Activated CD4-positive, alpha-beta T cell treated with anti-CD3 and anti-CD28 coated beads, Interleukin-2, amount 50 U/mL, for 24 hours (primary cell): ENCODE measurements around the gene CCDC167.
A peak's percentile ranks its signal among the peaks of the same experiment; 100 is the strongest.

ENCODE experiments used
- DNase-seq, 2 donors: peaks; one replicate each; pipeline ENCODE4 v3.0.0-alpha.2; 2020; ENCODE audit warnings: low read depth in 1 of 2, low spot score in 1 of 2

The CCDC167 gene

GRCh38 chr6:37499433-37500293 is at the start of gene CCDC167:
Gene CCDC167, minus strand, starts transcription at chr6:37499893. Its CDS starts 30 bp downstream, at chr6:37499863.
- peak; percentile 91 to 98 for DNase-seq

GRCh38 chr6:37549154-37549553 is 49.5 kb upstream of the CCDC167 start:
- DNase-seq: no peak

- no peak for DNase-seq
Measured at GRCh38 chr6:37548067-37548674, 48.5 kb upstream of the CCDC167 start.

GRCh38 chr6:37547564-37548061 is 47.9 kb upstream of the CCDC167 start:
- no peak for DNase-seq

- no peak for DNase-seq
Measured at GRCh38 chr6:37546141-37546871, 46.6 kb upstream of the CCDC167 start.

GRCh38 chr6:37544530-37544929 is 44.8 kb upstream of the CCDC167 start:
- DNase-seq: no peak

GRCh38 chr6:37543361-37543760 is 43.7 kb upstream of the CCDC167 start:
- no peak for DNase-seq

GRCh38 chr6:37541346-37541745 is 41.7 kb upstream of the CCDC167 start:
- no peak for DNase-seq

- no peak for DNase-seq
Measured at GRCh38 chr6:37540390-37540789, 40.7 kb upstream of the CCDC167 start.

- no peak for DNase-seq
Measured at GRCh38 chr6:37540029-37540352, 40.3 kb upstream of the CCDC167 start.

- no peak for DNase-seq
Measured at GRCh38 chr6:37539171-37540028, 39.7 kb upstream of the CCDC167 start.

- DNase-seq: no peak
Measured at GRCh38 chr6:37538107-37538506, 38.4 kb upstream of the CCDC167 start.

- DNase-seq: no peak
Measured at GRCh38 chr6:37537548-37537947, 37.9 kb upstream of the CCDC167 start.

- no peak for DNase-seq
Measured at GRCh38 chr6:37536491-37537190, 36.9 kb upstream of the CCDC167 start.

GRCh38 chr6:37535759-37536490 is 36.2 kb upstream of the CCDC167 start:
- DNase-seq: no peak

GRCh38 chr6:37535428-37535758 is 35.7 kb upstream of the CCDC167 start:
- DNase-seq: no peak

- no peak for DNase-seq
Measured at GRCh38 chr6:37534893-37535292, 35.2 kb upstream of the CCDC167 start.

GRCh38 chr6:37532122-37532521 is 32.4 kb upstream of the CCDC167 start:
- no peak for DNase-seq

- DNase-seq: no peak
Measured at GRCh38 chr6:37531437-37532036, 31.8 kb upstream of the CCDC167 start.
